Measurements from ENCODE around the gene CMTM7.

GRCh38 chr3:32438596-32439344, 47.1 kb downstream of the CMTM7 start:
- TF ChIP-seq POLR2A (IDR thresholded peaks at IDR 0.05) (no peak), CTCF (IDR thresholded peaks at IDR 0.05) (no peak), POLR2AphosphoS5 (IDR thresholded peaks at IDR 0.05; ENCODE audit: insufficient read depth in 1 of 2, low read depth in 1 of 2) (no peak)
